IPS DF 4.7 (cell line): ENCODE data around the gene CACNA2D4.

Source experiments
- DNase-seq: peaks from one replicate; pipeline ENCODE4 v3.0.0-alpha.2; 2013; ENCODE audit warnings: low spot score; ENCODE audit errors: extremely low read depth

CACNA2D4 gene

DNA sequence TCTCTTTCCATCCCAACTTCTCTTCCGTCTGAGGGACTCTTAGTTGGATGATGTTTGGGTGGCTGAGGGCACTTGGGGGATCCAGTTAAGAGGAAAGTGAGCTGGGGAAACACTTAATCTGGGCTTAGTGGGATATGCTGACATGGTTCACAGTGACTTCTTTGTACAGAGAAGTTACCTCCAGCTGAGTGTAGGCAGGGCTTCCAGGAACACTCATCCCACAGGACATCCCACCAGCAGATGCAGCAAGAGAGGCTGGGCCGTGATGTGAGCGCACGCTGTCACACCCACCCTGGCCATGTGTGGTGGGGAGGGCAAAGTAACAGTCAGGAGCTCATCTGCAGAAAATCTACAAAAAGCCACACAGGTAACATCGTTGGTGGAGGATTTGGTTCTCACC lies 832 bp upstream of the CACNA2D4 start:
- DNase-seq = no peak

DNA sequence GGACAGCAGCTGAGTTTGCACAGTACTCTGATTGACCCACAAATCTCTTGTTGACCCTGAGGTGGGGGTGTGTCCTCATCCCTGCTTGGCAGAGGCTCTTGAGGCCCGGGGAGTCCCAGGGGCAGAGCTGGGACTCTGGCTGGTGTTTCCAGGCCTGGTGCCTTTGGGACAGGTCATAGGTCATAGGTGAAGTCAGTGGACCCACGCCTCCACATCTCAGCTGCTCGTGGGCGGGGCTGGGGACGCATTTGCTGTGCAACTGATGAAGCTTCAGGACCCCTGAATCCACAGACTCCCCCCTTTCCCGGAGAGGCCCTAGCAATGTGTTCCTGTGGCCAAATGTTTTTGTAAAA lies 408 bp upstream of the CACNA2D4 start:
- no peak for DNase-seq

- DNase-seq = no peak
Observed at GRCh38 chr12:1917172-1918070, 1.0 kb downstream of the CACNA2D4 start.

DNA sequence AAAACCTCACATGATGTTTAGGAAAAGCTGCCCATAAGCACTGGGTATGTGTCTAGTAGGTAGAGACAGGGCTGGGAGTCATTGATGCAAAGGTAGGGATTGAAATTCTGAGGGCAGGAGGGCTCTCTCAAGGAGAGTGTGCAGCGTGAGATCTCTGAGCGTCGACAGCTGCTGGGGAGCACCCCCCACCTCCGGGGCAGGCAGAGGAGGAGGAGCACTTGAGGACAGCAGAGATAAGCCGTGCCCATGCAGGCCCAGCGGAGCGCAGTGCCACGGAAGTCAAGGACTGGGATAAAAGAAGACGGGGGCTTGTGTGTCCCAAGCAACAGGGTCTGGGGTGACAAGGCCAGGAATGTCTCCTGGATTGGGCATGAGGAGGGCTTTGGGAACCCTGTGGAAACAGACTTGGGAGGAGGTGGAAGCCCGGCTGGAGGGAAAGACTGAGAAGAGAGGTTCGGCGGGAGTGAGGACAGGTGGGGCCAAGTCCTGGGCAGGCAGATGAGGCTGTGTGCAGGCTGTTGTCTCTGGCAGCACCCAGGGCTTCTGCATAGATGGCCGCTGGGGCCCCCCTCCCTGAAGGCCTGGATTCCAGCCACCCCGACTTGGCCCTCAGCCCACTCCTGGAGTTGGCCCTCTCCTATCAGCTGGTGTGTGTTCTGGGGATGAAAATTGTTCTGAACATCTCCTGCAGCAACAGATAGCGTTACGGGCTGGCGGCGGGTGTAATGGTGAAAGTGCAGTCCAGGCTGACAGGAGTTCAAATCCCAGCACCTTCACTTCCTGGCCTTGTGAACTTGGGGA lies 1.9 kb downstream of the CACNA2D4 start:
- no peak for DNase-seq

GRCh38 chr12:1915082-1915968 lies 3.1 kb downstream of the CACNA2D4 start:
- DNase-seq = no peak

GRCh38 chr12:1914114-1914911 lies 4.1 kb downstream of the CACNA2D4 start:
- DNase-seq = no peak

DNA sequence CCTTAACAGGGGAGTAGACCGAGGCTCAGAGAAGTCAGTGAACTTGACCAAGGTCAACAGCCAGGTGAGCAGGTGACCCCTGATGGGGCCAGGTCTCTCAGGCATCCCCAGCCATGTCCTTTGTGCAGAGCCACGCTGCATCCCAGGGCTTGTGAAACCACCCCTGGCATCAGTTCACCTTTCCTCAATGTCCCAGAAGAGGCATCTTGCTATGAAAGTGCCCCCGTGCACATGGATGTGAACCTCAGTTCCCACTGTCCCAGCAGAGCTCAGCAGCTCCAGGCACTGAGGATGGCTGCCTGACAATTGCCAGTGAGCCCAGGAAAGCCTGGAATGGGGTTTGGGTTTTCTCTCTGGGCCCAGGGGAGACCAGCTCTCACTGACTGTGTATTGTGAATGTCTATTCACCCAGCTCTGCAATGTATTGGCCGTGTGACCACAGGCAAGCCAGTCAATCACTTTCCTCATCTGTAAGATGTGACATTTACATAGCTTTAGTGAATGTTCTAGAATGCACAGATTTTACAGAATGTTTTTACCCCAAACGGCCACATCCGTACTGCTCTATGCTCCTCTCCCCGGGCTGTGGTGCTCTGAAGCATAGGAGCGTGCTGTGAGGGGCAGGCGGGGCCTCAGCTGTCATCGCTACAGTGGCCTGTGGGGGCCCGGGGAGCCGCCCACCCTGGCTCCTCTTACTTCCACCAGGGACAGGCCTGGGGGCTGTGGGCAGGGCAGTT lies 4.9 kb downstream of the CACNA2D4 start:
- DNase-seq = no peak

DNA sequence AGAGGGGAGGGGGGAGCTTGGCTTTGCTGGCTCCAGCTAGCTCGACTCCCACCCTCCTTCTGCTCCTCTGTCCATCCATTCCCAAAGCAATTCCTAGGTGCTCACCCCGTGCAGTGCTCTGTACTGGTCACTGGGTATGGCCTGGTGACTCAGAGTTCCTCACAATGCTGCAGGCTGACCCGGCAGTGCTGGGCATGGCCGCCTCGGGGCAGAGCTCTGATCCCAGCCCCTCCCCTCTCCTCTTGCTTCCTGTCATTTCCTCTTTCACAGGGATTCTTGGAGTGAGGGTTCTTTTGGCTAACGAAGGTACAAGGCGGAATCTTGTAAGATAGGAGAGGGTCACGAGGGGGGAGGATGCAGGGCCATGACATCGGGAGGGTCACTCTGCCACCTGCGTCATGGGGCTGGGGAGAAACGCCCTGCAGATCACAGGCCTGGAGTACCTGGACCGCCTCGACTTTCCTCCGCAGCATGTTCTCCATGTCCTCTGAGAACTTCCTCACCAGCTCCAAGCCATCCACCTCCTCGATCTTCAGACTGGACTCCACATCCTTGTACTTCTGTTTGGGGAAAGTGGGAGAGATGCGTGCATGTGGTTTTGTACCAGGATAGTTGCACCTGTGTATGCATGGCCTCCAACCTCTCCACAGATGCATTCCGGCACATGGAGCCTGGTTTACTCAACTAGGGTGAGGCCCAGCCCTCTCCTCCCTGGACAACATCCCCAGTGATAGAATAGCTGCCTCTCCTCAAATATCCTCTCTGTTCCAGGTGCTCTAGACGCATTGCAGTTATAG lies 5.7 kb downstream of the CACNA2D4 start:
- DNase-seq = no peak

GRCh38 chr12:1911598-1912575 lies 6.6 kb downstream of the CACNA2D4 start:
- no peak for DNase-seq

DNA sequence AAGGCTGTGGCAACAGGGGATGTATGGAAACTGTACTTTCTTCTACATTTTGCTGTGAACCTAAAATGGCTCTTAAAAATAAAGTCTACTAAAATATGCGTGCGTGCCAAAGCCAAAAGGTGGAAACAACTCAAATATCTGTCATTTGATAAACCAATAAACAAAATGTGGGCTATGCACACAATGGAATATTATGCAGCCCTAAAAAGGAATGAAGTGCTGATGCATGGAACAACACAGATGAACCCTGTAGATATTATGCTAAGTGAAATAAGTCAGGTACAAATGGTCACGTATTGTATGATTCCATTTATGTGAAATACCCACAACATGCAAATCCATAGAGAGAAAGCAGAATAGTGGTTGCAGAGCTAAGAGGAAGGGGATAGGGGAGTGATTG lies 8.0 kb downstream of the CACNA2D4 start:
- no peak for DNase-seq

DNA sequence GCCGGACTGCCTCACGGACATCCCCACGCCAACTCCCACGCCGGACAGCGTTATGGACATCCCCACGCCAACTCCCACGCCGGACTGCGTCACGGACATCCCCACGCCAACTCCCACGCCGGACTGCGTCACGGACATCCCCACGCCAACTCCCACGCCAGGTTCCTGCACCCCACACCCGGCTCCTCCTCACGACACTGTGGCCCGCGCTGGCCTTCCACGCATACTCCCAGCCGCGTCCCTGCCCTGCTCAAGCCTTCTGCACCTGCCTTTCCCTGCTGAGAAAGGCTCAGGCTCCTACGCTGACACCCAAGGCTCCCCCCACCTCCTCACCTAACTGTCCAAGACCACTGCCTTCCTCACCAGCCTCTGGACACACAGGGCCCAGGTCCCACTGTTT lies 9.7 kb downstream of the CACNA2D4 start:
- DNase-seq = no peak

- no peak for DNase-seq
Observed at GRCh38 chr12:1907652-1908611, 10.5 kb downstream of the CACNA2D4 start.

DNA sequence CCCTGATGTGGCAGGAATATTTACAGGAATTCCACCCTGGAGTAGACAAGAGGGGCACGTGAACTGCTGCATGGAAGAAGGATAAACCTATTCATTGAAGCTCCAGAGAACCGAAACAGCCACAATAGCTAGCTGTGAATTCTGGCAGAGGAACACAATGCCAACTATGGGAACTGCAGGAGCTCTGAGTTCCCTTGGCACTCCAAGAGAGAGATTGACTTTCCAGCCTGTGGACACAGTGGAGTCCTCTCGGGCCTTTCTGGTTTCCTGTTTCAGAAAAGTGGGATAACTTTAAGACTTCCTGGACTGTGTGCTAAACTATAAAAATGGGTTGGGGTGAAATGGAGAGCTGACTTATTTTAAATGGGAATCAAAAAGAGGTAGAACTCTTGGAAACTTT lies 11.9 kb downstream of the CACNA2D4 start:
- DNase-seq = no peak

DNA sequence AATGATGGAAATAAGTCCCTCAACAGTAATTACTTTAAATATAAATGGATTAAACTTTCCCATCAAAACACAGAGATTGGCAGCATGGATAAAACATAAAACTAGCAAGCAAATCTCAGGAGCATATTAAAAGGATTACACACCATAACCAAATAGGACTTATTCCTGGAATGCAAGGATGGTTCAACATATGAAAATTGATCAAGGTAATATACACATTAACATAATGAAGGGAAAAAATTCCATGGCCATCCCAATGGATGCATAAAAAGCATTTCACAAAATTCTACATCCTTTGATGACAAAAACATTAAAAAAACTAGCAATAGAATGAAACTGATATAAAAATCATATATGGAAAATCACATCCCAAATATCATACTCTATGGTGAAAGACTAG lies 13.6 kb downstream of the CACNA2D4 start:
- no peak for DNase-seq

GRCh38 chr12:1896964-1897363 lies 21.5 kb downstream of the CACNA2D4 start:
- no peak for DNase-seq

- DNase-seq = no peak
Observed at GRCh38 chr12:1890810-1891209, 27.6 kb downstream of the CACNA2D4 start.

- no peak for DNase-seq
Observed at GRCh38 chr12:1890119-1890703, 28.2 kb downstream of the CACNA2D4 start.
